ENCODE measurements around the gene WIF1. TPM values are rescaled to one million over a fixed set of nuclear protein-coding genes. Genes with fewer than 3 reads are reported as not detected.

Gene WIF1
- total RNA-seq, 1 donor from 2014 or later = not detected

DNA sequence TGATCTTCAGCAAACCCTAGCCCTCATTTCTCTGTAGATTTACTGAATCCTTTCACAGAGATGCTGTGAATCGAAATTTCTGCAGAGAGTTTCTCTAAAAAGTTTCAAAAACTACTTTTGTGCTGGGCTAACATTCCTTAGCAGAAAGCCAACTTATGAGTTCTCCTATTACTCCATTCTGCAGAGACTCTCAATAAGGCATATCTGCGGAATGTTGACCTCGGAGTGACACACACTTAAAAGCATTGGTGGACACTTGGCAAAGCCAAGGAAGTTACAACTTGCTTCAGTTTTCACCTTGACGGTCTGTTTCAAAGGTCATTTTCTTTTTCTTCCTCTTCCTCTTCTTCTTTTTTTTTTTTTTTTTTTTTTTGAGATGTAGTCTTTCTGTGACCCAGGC lies 75.8 kb downstream of the WIF1 start:
- DNase-seq (ENCODE audit: low read depth) = no peak
- peaks cover 2% of the 10 kb centered on the region for H3K27me3 ChIP-seq (ENCODE audit: control insufficient read depth, insufficient read depth, low read length)
- no peak overlapping the region for H3K4me3 ChIP-seq (ENCODE audit: low read depth, low read length)
- TF ChIP-seq, protein P1, sequence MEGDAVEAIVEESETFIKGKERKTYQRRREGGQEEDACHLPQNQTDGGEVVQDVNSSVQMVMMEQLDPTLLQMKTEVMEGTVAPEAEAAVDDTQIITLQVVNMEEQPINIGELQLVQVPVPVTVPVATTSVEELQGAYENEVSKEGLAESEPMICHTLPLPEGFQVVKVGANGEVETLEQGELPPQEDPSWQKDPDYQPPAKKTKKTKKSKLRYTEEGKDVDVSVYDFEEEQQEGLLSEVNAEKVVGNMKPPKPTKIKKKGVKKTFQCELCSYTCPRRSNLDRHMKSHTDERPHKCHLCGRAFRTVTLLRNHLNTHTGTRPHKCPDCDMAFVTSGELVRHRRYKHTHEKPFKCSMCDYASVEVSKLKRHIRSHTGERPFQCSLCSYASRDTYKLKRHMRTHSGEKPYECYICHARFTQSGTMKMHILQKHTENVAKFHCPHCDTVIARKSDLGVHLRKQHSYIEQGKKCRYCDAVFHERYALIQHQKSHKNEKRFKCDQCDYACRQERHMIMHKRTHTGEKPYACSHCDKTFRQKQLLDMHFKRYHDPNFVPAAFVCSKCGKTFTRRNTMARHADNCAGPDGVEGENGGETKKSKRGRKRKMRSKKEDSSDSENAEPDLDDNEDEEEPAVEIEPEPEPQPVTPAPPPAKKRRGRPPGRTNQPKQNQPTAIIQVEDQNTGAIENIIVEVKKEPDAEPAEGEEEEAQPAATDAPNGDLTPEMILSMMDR (IDR thresholded peaks at IDR 0.05; ENCODE audit: insufficient read depth, low read length, poor library complexity, severe bottlenecking) = no peak
- no peaks in the 10 kb centered on the region for H3K36me3 ChIP-seq (ENCODE audit: control insufficient read depth, insufficient read depth, low read length)

DNA sequence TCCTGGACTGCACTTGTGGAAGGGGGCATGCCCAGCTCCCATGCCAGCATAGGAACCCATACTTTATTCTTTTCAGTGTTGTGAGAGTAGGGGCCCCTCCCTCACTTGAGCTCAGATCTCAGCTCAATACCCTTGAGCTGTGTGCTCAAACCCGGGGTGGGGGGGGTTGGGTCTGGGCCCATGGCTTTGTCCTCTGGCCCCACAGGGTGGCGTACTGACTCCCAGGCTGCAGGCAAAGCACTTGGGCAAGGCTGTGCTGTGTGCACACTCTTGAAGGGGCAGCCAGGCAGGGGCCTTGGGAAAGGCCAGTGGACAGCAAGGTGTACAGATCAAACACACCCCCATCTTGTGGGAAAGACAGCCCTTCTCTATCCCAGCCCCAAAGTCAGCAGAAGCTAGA lies 81.8 kb downstream of the WIF1 start:
- DNase-seq (ENCODE audit: low read depth) = no peak
- H3K36me3 ChIP-seq (ENCODE audit: control insufficient read depth, insufficient read depth, low read length) = no peaks in the 10 kb centered on the region
- H3K4me3 ChIP-seq (ENCODE audit: low read depth, low read length) = no peak overlapping the region
- H3K27me3 ChIP-seq (ENCODE audit: control insufficient read depth, insufficient read depth, low read length) = no peaks in the 10 kb centered on the region
- TF ChIP-seq, protein P1 (IDR thresholded peaks at IDR 0.05; ENCODE audit: insufficient read depth, low read length, poor library complexity, severe bottlenecking) = no peak

DNA sequence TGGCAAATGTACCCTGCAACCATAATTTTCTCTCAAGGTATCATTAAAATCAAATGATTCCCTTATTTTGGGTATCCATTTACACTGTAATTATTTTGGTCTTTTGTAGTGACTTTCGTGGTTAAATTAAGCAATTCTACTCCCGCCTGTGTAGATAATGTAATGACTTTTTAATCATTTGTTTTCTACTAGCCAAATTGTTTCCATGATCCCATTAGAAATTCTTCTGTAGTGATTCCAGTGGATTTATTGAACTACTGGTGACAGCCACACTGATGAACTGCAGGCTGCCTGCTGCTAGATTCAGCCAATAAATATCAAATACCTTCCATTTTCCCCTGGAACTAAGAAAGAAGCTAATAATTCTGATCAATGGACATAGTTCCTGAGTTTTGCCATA lies 96.0 kb downstream of the WIF1 start:
- DNase-seq (ENCODE audit: low read depth) = no peak
- TF ChIP-seq, protein P1 (IDR thresholded peaks at IDR 0.05; ENCODE audit: insufficient read depth, low read length, poor library complexity, severe bottlenecking) = no peak
- no peak overlapping the region for H3K4me3 ChIP-seq (ENCODE audit: low read depth, low read length)

GRCh38 chr12:65023485-65023884 lies 97.6 kb downstream of the WIF1 start:
- Histone ChIP-seq H3K4me3 (ENCODE audit: low read depth, low read length) (no peak overlapping the region), H3K36me3 (ENCODE audit: control insufficient read depth, insufficient read depth, low read length) (no peaks in the 10 kb centered on the region), H3K27me3 (ENCODE audit: control insufficient read depth, insufficient read depth, low read length) (peaks cover 4% of the 10 kb centered on the region)
- TF ChIP-seq, protein P1 (IDR thresholded peaks at IDR 0.05; ENCODE audit: insufficient read depth, low read length, poor library complexity, severe bottlenecking) = no peak
- no peak for DNase-seq (ENCODE audit: low read depth)

More for the DNA sequence above, 96.0 kb downstream of the WIF1 start:
- Histone ChIP-seq H3K27me3 (ENCODE audit: control insufficient read depth, insufficient read depth, low read length) (peaks cover 4% of the 10 kb centered on the region), H3K36me3 (ENCODE audit: control insufficient read depth, insufficient read depth, low read length) (no peaks in the 10 kb centered on the region)

- H3K36me3 ChIP-seq (ENCODE audit: control insufficient read depth, insufficient read depth, low read length) = no peaks in the 10 kb centered on the region
- peaks cover 4% of the 10 kb centered on the region for H3K27me3 ChIP-seq (ENCODE audit: control insufficient read depth, insufficient read depth, low read length)
- no peak for DNase-seq (ENCODE audit: low read depth)
- TF ChIP-seq, protein P1 (IDR thresholded peaks at IDR 0.05; ENCODE audit: insufficient read depth, low read length, poor library complexity, severe bottlenecking) = no peak
- H3K4me3 ChIP-seq (ENCODE audit: low read depth, low read length) = no peak overlapping the region
Observed at GRCh38 chr12:65022960-65023359, 98.1 kb downstream of the WIF1 start.

DNA sequence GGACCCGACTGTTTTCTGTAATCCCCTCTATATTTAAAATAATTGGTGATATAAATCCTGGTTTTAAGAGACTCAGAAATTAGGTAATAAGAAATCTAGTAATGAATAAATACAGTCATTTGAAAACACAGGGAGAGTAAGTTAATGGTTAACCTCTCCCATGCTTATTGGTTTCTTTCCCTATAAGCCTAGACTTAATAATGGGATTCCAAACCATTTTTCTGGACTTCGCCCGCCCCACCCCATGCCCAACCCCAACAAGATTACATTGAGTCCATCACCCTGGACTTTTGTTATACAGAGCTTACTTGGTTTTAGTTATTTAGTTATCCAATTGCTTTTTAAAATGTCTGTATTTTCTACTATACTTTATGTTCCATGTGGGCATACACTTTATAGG lies 98.7 kb downstream of the WIF1 start:
- peaks cover 4% of the 10 kb centered on the region for H3K27me3 ChIP-seq (ENCODE audit: control insufficient read depth, insufficient read depth, low read length)
- TF ChIP-seq, protein P1 (IDR thresholded peaks at IDR 0.05; ENCODE audit: insufficient read depth, low read length, poor library complexity, severe bottlenecking) = no peak
- DNase-seq (ENCODE audit: low read depth) = no peak
- H3K4me3 ChIP-seq (ENCODE audit: low read depth, low read length) = no peak overlapping the region
- H3K36me3 ChIP-seq (ENCODE audit: control insufficient read depth, insufficient read depth, low read length) = no peaks in the 10 kb centered on the region
